Natural killer cell (primary cell): ENCODE results near the gene FBXL17. TPM values are rescaled to one million over a fixed set of nuclear protein-coding genes. Genes with fewer than 3 reads are reported as not detected.

ENCODE experiments used
- ATAC-seq, 3 donors: fragments of 150-1000 bp in 2 of 3; fragments of 200-7000 bp in 1 of 3; cut with Tn5 transposase; 1 replicate in 1 of 3; 2 replicates in 2 of 3; pipeline ENCODE4 v1.10.0; 2021; ENCODE audit warnings: mild to moderate bottlenecking in 2 of 3, moderate library complexity in 2 of 3
- DNase-seq, 2 donors: peaks; one replicate each; pipeline versions ENCODE4 v3.0.0 to v3.0.0-alpha.2; 2013 to 2021; ENCODE audit warnings: mixed read lengths in 1 of 2
- H3K27ac ChIP-seq: one replicate; pipeline ENCODE4 v1.5.1; 2013; ENCODE audit warnings: mild to moderate bottlenecking, low read length
- H3K27me3 ChIP-seq: one replicate; pipeline ENCODE4 v1.6.1; 2013; ENCODE audit warnings: low read length; ENCODE audit not compliant: control insufficient read depth, insufficient read depth
- H3K36me3 ChIP-seq: one replicate; pipeline ENCODE4 v1.6.1; 2013; ENCODE audit warnings: low read length; ENCODE audit not compliant: control insufficient read depth, insufficient read depth
- H3K4me1 ChIP-seq: one replicate; pipeline ENCODE4 v1.6.1; 2013; ENCODE audit warnings: low read length; ENCODE audit not compliant: control insufficient read depth, insufficient read depth
- H3K4me3 ChIP-seq: one replicate; pipeline ENCODE4 v1.5.1; 2013; ENCODE audit warnings: low read length
- H3K9me3 ChIP-seq: one replicate; pipeline ENCODE4 v1.6.1; 2013; ENCODE audit warnings: low read length; ENCODE audit not compliant: control insufficient read depth, insufficient read depth
- H3K27ac Mint-ChIP-seq, 2 donors: one replicate each; pipeline ENCODE4 v1.8.0; 2022; ENCODE audit warnings: mild to moderate bottlenecking in 2 of 2, mixed read lengths in 2 of 2, moderate library complexity in 1 of 2
- H3K27me3 Mint-ChIP-seq, 2 donors: one replicate each; pipeline ENCODE4 v1.8.0; 2022; ENCODE audit warnings: low read depth in 2 of 2, mixed read lengths in 2 of 2
- H3K36me3 Mint-ChIP-seq: one replicate; pipeline ENCODE4 v1.8.0; 2022; ENCODE audit warnings: mixed read lengths
- H3K4me1 Mint-ChIP-seq, 2 donors: one replicate each; pipeline ENCODE4 v1.8.0; 2022; ENCODE audit warnings: mixed read lengths in 2 of 2
- H3K4me3 Mint-ChIP-seq: one replicate; pipeline ENCODE4 v1.8.0; 2022; ENCODE audit warnings: mild to moderate bottlenecking, moderate library complexity, mixed read lengths
- H3K9me3 Mint-ChIP-seq, 2 donors: one replicate each; pipeline ENCODE4 v1.8.0; 2022; ENCODE audit warnings: mixed read lengths in 2 of 2
- CTCF ChIP-seq: fragments of 200-600 bp; IDR thresholded peaks from one replicate; pipeline ENCODE4 v1.8.0; 2022; ENCODE audit warnings: antibody characterized with exemption
- WGBS: methylation state at CpG from one replicate; pipeline ENCODE4 v1.1.7; 2013; ENCODE audit warnings: missing lambda C conversion rate; ENCODE audit not compliant: insufficient coverage; 5-methylcytosine and 5-hydroxymethylcytosine counted together
- intact Hi-C: fragments of 100-400 bp; cut with micrococcal nuclease; formaldehyde crosslinking; loops from one replicate; pipeline ENCODE4 v1.14.2; 2022
- total RNA-seq, 4 donors: library from RNA; stranded (reverse); fragments of 120-200 nt in 1 of 4; gene quantifications; one replicate each; pipeline versions ENCODE4 v1.2.3 to v1.2.4, GENCODE V29; 2013 to 2022

The FBXL17 gene
- total RNA-seq, 3 donors from 2014 or later (not counting 1 experiment from before 2014, with no cell fraction given): 34.2 to 46.8 (median 34.9) TPM

GRCh38 chr5:108201721-108202120 is 180.2 kb downstream of the FBXL17 start:
- no peaks in the 10 kb centered on the region for H3K9me3 ChIP-seq
- TF ChIP-seq CTCF: no peak
- Mint-ChIP-seq H3K4me1 (peaks cover 5 to 8% of the 10 kb centered on the region in 2 donors), H3K27me3 (no peaks in the 10 kb centered on the region), H3K27ac (no peak overlapping the region), H3K36me3 (no peaks in the 10 kb centered on the region), H3K4me3 (no peak overlapping the region), H3K9me3 (no peaks in the 10 kb centered on the region)
- intact Hi-C loops: no loop called here
- H3K36me3 ChIP-seq: no peaks in the 10 kb centered on the region
- ATAC-seq (no peak), DNase-seq (no peak)
- no peak overlapping the region for H3K27ac ChIP-seq
- H3K4me1 ChIP-seq: no peaks in the 10 kb centered on the region
- no peaks in the 10 kb centered on the region for H3K27me3 ChIP-seq
- H3K4me3 ChIP-seq: no peak overlapping the region

GRCh38 chr5:108196276-108196675 is 185.6 kb downstream of the FBXL17 start:
- intact Hi-C loops: no loop called here
- ATAC-seq (no peak), DNase-seq (no peak)

GRCh38 chr5:108193021-108193795 is 188.7 kb downstream of the FBXL17 start:
- no peaks in the 10 kb centered on the region for H3K9me3 Mint-ChIP-seq
- DNase-seq (no peak), ATAC-seq (no peak)
- Histone ChIP-seq H3K27ac (no peak overlapping the region), H3K4me3 (no peak overlapping the region), H3K9me3 (no peaks in the 10 kb centered on the region), H3K27me3 (no peaks in the 10 kb centered on the region), H3K36me3 (no peaks in the 10 kb centered on the region), H3K4me1 (no peaks in the 10 kb centered on the region)
- peaks cover 0 to 14% of the 10 kb centered on the region in 2 donors for H3K4me1 Mint-ChIP-seq
- no peaks in the 10 kb centered on the region for H3K27me3 Mint-ChIP-seq
- intact Hi-C loops: no loop called here
- H3K4me3 Mint-ChIP-seq: no peak overlapping the region
- 97% methylated on average over 2 of the region's 2 CpGs for WGBS
- TF ChIP-seq CTCF: no peak
- H3K27ac Mint-ChIP-seq: no peak overlapping the region
- no peaks in the 10 kb centered on the region for H3K36me3 Mint-ChIP-seq

More at GRCh38 chr5:108196276-108196675, 185.6 kb downstream of the FBXL17 start:
- no peaks in the 10 kb centered on the region for H3K27me3 Mint-ChIP-seq
- H3K27me3 ChIP-seq: no peaks in the 10 kb centered on the region
- H3K4me1 Mint-ChIP-seq: peaks cover 8 to 10% of the 10 kb centered on the region in 2 donors
- H3K9me3 Mint-ChIP-seq: no peaks in the 10 kb centered on the region
- no peak for TF ChIP-seq CTCF
- no peaks in the 10 kb centered on the region for H3K36me3 ChIP-seq
- no peak overlapping the region for H3K27ac Mint-ChIP-seq
- H3K4me1 ChIP-seq: no peaks in the 10 kb centered on the region
- no peak overlapping the region for H3K27ac ChIP-seq
- no peak overlapping the region for H3K4me3 ChIP-seq
- no peaks in the 10 kb centered on the region for H3K36me3 Mint-ChIP-seq
- H3K9me3 ChIP-seq: no peaks in the 10 kb centered on the region
- H3K4me3 Mint-ChIP-seq: no peak overlapping the region

- H3K9me3 ChIP-seq: no peaks in the 10 kb centered on the region
- Mint-ChIP-seq H3K4me3 (no peak overlapping the region), H3K36me3 (peaks cover 6% of the 10 kb centered on the region), H3K9me3 (no peaks in the 10 kb centered on the region), H3K27ac (no peak overlapping the region), H3K4me1 (peaks cover 5% of the 10 kb centered on the region in 2 donors), H3K27me3 (no peaks in the 10 kb centered on the region)
- no peak overlapping the region for H3K27ac ChIP-seq
- DNase-seq: no peak
- no peaks in the 10 kb centered on the region for H3K27me3 ChIP-seq
- H3K4me1 ChIP-seq: no peaks in the 10 kb centered on the region
- H3K36me3 ChIP-seq: peaks cover 5% of the 10 kb centered on the region
- no peak for ATAC-seq
- intact Hi-C loops: no loop called here
- no peak overlapping the region for H3K4me3 ChIP-seq
- TF ChIP-seq CTCF: no peak
- WGBS: no CpG with 5 or more reads among the region's 3 CpGs
Observed at GRCh38 chr5:108184940-108185339, 197.0 kb downstream of the FBXL17 start.
